GM13977 (cell line): ENCODE measurements around the gene P4HA3.

Source experiments
- DNase-seq: peaks from one replicate; pipeline ENCODE4 v3.0.0; 2012; ENCODE audit warnings: low spot score
- in situ Hi-C: fragments of 300-500 bp; cut with MboI; formaldehyde crosslinking; loops from one replicate; pipeline ENCODE4 v1.12.0; 2022; ENCODE audit warnings: low sequenced_read_pairs, low pct_unique_long_range_greater_than_20kb, mixed read lengths, inconsistent platforms; ENCODE audit not compliant: unreplicated experiment
- TF ChIP-seq, protein P1 (sequence below): IDR thresholded peaks from 2 replicates; pipeline ENCODE4 v1.5.1; 2012; ENCODE audit warnings: mild to moderate bottlenecking, control low read depth; ENCODE audit not compliant: insufficient read depth; ENCODE audit errors: extremely low read depth, missing control alignments

The P4HA3 gene

DNA sequence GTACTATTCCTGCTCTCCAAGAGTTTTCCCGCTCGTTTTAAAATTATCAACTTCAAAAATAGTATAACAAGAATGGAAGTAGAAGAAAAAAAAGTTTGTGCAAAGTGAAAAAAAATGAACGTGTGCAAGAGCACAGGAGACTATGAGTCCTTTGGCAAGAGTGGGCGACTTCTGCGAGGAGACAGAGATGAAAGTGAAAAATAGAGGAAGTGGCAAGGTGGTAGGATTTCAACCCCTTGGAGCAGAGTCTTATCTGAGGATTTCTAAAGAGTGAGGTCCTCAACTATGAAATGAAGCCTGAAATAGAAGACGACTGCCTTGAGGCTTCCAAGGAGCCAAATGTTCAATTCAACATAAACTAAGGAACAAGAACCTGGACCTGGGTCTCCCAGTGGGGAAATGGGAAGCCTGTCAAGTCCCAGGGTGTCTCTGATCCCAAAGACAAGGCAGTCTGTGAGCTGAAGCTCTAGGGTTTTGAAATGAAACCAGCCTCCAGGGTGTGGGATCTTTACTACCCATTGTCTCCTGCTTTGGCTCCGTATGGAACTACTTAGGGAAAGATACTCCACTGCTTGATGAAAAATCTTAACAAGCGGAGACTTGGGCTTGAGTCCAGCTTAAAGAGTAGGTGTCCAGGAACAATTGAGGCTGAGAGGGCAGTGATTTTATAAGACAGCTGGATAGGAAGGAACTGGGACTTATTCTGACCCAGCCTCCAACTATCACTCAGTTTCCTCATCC, 4.8 kb downstream of the P4HA3 start:
- in situ Hi-C loops, result loop anchor here (25.0 kb wide), 1 partner anchor 344 kb away; the partner anchor contains the start of gene DNAJB13
- TF ChIP-seq, protein P1, sequence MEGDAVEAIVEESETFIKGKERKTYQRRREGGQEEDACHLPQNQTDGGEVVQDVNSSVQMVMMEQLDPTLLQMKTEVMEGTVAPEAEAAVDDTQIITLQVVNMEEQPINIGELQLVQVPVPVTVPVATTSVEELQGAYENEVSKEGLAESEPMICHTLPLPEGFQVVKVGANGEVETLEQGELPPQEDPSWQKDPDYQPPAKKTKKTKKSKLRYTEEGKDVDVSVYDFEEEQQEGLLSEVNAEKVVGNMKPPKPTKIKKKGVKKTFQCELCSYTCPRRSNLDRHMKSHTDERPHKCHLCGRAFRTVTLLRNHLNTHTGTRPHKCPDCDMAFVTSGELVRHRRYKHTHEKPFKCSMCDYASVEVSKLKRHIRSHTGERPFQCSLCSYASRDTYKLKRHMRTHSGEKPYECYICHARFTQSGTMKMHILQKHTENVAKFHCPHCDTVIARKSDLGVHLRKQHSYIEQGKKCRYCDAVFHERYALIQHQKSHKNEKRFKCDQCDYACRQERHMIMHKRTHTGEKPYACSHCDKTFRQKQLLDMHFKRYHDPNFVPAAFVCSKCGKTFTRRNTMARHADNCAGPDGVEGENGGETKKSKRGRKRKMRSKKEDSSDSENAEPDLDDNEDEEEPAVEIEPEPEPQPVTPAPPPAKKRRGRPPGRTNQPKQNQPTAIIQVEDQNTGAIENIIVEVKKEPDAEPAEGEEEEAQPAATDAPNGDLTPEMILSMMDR, result no peak
- DNase-seq, result no peak

DNA sequence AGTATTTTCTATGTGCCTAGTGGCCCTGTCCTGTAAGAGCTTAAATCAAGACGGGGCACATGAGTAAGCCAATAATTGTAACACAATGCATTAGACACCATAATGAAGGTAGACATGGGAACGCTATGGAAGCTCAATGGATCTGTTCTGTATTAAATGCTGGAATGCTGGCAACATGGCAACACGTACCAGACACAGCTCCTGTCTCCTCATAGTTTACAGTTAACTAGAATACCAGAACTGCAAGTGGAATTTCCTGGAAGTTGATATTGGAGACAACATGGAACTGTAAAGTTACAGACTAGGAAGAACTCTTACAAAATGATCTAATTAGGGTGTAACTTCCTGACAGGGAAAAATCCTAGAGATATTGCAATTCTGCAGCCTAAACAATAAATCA, 12.4 kb downstream of the P4HA3 start:
- TF ChIP-seq, protein P1, result no peak
- in situ Hi-C loops, result no loop called here
- no peak for DNase-seq

DNA sequence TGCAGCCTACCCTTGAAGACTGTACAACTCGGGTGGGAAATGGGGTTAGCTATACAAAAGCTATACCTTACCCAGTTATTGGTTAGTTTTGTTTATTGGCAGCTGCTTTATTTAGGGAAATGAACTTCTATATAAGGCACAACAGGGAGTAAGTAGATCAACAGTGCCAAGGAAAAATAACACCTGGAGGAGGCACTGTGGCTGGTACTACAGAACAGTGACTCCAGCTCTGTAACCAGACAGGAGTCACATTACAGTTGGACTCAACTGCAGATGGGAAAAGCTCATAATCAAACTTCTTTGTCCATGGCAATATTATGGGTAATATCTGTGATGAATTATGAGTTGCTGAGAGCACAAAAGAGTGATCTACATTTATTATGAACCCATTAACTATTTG, 14.0 kb downstream of the P4HA3 start:
- TF ChIP-seq, protein P1, result no peak
- no peak for DNase-seq
- in situ Hi-C loops, result no loop called here

DNA sequence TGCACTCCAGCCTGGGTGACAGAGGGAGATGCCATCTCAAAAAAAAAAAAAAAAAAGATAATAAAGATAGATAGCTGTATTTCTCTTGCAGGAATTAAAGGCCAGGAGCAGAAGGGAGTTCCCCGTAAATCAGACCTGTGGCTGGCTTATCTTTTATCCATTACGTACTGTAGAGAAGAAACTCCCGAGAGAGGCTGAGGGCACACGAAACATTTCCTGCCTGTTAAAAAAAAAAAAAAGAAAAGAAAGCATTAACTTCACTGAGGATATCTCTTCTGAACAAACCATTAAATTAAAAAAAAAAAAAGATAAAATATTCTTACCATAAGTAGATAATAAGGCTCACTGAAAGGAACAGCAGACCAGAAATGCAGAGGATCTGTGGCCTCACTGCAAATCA, 22.5 kb downstream of the P4HA3 start:
- in situ Hi-C loops, result no loop called here
- TF ChIP-seq, protein P1, result no peak
- no peak for DNase-seq

DNA sequence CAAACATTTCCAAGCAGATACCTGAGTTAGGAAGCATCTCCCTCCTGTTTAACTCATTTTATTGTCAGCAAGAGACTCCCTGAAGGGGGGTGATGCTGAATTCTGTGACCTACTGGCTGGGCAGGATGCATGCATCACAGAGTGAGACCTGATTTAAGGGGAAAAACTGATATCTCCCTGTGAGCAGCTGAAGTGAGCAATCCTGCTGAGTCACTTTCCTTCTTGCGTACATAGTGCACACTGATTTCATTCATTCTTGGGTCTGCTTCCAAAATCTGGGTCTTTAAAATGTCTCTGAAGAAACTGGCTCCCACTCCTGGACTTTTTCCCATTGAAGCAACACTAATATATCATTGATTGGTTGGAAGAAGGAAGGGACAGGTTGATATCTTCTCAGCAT, 23.3 kb downstream of the P4HA3 start:
- TF ChIP-seq, protein P1, result no peak
- in situ Hi-C loops, result no loop called here
- DNase-seq, result no peak

DNA sequence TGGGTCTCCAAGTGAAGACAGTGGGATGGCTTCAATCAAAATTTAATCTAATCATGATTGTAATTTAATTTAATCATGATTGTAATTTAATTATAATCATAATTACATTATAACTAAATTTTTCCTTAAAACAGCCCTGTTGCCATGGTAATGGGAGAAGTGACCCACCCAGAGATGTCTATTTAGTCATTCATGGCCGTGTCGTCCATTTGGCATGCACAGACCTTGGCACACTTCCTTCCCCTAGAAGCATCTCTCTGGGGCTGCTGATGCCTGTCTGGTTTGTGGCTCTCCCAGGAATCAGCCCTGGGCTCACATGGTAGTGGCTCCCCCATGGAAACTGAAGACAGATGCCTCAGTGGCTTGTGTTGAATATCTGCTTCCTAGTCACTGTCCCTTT, 27.0 kb downstream of the P4HA3 start:
- in situ Hi-C loops, result no loop called here
- no peak for DNase-seq
- TF ChIP-seq, protein P1, result no peak
